HUES64 (cell line): Measurements from ENCODE around the gene OR8A1. TPM values are rescaled to one million over a fixed set of nuclear protein-coding genes. Genes with fewer than 3 reads are reported as not detected.

Source experiments
- H3K27ac ChIP-seq: 2 replicates; pipeline ENCODE4 v1.7.0; 2013; ENCODE audit warnings: low read depth, low read length, inconsistent platforms
- H3K27me3 ChIP-seq: 2 replicates; pipeline ENCODE4 v1.6.1; 2013; ENCODE audit warnings: mild to moderate bottlenecking, low read length; ENCODE audit not compliant: insufficient read depth
- H3K36me3 ChIP-seq: 2 replicates; pipeline ENCODE4 v1.6.1; 2013; ENCODE audit warnings: mild to moderate bottlenecking, low read length; ENCODE audit not compliant: insufficient read depth
- H3K4me1 ChIP-seq: 2 replicates; pipeline ENCODE4 v1.6.1; 2013; ENCODE audit warnings: mild to moderate bottlenecking, low read length, moderate library complexity; ENCODE audit not compliant: insufficient read depth
- H3K4me3 ChIP-seq: 2 replicates; pipeline ENCODE4 v1.5.1; 2013; ENCODE audit warnings: mild to moderate bottlenecking, low read length, moderate library complexity
- H3K9ac ChIP-seq: 2 replicates; pipeline ENCODE4 v1.6.1; 2013; ENCODE audit warnings: mild to moderate bottlenecking, low read depth, low read length
- H3K9me3 ChIP-seq: 2 replicates; pipeline ENCODE4 v1.6.1; 2013; ENCODE audit warnings: low read depth, low read length; ENCODE audit not compliant: insufficient read depth
- WGBS: fragments of 150-250, 120-280 bp; methylation state at CpG from one replicate; pipeline ENCODE4 v1.1.7; 2013; ENCODE audit warnings: missing lambda C conversion rate; 5-methylcytosine and 5-hydroxymethylcytosine counted together
- polyA plus RNA-seq, 2 experiments: library from polyadenylated mRNA; stranded (reverse); fragments of 50-300 nt; gene quantifications; one replicate each; pipeline ENCODE4 v1.2.3, GENCODE V29; 2013

Gene OR8A1
- polyA plus RNA-seq (2013, experiment 1 of 2) = not detected
- not detected for polyA plus RNA-seq (2013, experiment 2 of 2)

DNA sequence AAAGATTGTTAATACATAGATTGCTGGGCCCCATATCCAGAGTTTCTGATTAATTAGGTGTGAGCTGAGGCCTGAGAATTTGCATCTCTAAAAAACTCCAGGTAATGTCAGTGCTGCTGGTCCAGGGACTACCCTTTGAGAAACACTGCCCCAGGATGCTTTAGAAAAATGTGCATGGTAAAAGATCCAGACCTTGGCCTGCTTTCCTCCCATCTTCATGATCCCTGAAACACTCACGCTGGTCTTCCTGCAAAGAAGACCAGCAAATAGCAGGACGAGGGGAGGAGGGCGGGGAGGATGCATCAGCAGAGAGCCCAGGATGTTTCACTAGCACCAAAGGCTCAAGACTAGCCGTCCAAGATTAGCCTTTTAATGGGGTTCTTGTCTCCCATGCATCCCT, at the start of gene OR8A1:
OR8A1 (plus strand) TSS at position 301 of the 400 bp plus-strand sequence. CDS start 123 bp downstream, outside the sequence.
- Histone ChIP-seq H3K4me1 (peaks cover 5% of the 10 kb centered on the region; the same call in 1 of the 2 replicates), H3K4me3 (no peak within 1 kb of the TSS), H3K27me3 (no peaks in the 10 kb centered on the region)

DNA sequence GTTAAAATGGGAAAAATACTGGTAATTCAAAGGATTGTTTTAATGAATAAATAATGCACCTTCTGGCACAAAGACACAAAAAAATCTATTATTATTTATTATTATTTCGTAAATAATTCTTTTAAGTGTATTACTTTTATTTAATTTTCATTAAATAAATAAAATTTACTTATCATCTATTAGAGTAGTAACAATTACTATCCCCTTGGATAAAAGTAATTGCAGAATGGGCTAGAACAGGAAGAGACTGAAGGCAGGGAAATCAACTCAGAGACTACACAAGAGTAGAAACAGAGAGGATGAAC, 49.3 kb upstream of the OR8A1 start:
- Histone ChIP-seq H3K27me3 (no peaks in the 10 kb centered on the region), H3K36me3 (no peaks in the 10 kb centered on the region), H3K4me1 (no peaks in the 10 kb centered on the region), H3K9me3 (no peaks in the 10 kb centered on the region), H3K4me3 (no peak overlapping the region), H3K9ac (no peak overlapping the region), H3K27ac (no peak overlapping the region)
- WGBS = no CpG with 5 or more reads among the region's 1 CpG

More for the DNA sequence above, at the start of gene OR8A1:
- H3K9me3 ChIP-seq = no peaks in the 10 kb centered on the region
- no peaks in the 10 kb centered on the region for H3K36me3 ChIP-seq
- H3K9ac ChIP-seq = no peak within 1 kb of the TSS
- WGBS = 53% methylated on average over 4 of the region's 4 CpGs
- no peak within 1 kb of the TSS for H3K27ac ChIP-seq

DNA sequence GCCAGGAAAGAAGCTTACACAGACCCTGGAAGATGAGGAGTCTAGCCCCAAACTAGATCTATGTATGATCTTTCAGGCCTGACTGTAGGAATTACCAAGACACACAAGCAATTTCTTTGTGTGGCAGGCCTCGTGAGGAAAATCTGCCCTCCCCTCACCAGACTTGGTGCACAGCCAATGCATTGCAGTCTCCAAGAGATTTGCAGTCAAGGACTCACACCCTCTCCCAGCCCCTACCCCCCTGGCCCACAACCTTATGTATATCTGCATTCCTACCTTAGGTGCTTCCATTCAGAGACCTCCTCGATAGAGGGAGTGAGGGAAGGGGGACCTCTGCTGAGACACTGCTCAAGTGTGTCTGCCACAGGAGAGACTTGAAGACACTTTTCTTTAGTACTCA, 36.2 kb upstream of the OR8A1 start:
- no peak overlapping the region for H3K9ac ChIP-seq
- WGBS = 80% methylated on average over 2 of the region's 2 CpGs

DNA sequence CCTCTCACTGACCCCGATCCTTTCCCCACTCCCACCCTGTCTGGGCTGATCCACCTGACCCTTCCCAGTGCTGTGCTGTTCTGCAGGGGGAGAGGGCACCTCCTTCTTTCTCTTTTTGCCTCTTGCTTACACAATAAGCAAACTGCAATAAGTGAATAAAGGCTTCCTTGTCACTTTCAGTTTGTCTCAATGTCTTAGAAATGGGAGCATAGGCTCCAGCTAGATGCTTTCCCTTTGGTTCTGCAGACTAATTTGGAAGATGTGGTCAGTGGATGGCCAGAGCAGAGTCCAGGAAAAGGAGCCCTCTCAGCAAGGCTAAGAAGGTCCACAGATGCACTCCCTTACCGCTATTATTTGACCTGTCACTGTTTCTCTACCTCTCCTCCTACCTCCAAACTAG, 35.7 kb upstream of the OR8A1 start:
- Histone ChIP-seq H3K36me3 (no peaks in the 10 kb centered on the region), H3K4me1 (peaks cover 5% of the 10 kb centered on the region; the same call in 1 of the 2 replicates), H3K4me3 (no peak overlapping the region), H3K27me3 (no peaks in the 10 kb centered on the region), H3K27ac (no peak overlapping the region), H3K9ac (no peak overlapping the region), H3K9me3 (no peaks in the 10 kb centered on the region)
- WGBS = 87% methylated on average over 2 of the region's 2 CpGs

More for the DNA sequence above, 36.2 kb upstream of the OR8A1 start:
- no peak overlapping the region for H3K4me3 ChIP-seq
- no peak overlapping the region for H3K27ac ChIP-seq
- peaks cover 2% of the 10 kb centered on the region; the same call in 1 of the 2 replicates for H3K9me3 ChIP-seq
- H3K4me1 ChIP-seq = peaks cover 5% of the 10 kb centered on the region; the same call in 1 of the 2 replicates
- no peaks in the 10 kb centered on the region for H3K36me3 ChIP-seq
- no peaks in the 10 kb centered on the region for H3K27me3 ChIP-seq

DNA sequence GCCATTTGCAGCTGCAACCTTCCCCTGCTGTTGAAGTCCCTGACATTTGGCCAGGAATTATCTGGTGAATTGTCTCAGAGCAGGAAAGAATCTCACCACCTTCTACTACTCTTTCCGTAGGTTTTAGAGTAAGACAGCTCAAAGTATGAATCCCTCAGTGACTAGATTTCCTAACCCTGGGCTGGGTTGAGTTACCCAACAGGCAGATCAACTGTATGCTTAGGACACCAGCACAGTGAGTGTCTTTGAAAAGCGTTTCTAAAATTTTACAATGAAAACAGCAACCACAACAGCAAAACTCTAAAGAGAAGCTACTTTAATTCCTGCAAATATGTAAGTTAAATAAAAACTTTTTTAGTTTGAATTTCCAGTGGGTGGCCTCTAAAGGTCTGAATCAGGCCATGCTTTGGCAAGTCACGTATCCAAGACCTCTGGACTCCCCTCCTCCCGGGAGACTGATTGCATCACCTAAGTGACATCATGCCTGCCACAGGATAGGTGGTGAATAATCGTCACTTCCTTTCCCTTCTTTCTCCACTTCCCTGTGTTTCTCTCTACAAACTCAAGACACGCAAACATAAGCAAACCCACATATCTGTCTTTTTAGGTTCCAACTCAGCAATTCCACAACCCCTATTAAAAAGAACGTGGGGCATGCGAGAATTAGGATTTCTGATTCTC, 34.1 kb upstream of the OR8A1 start:
- H3K9ac ChIP-seq = no peak overlapping the region
- no peak overlapping the region for H3K27ac ChIP-seq
- no peaks in the 10 kb centered on the region for H3K36me3 ChIP-seq
- no peaks in the 10 kb centered on the region for H3K27me3 ChIP-seq
- H3K4me1 ChIP-seq = peaks cover 5% of the 10 kb centered on the region; the same call in 1 of the 2 replicates
- H3K4me3 ChIP-seq = no peak overlapping the region
- no peaks in the 10 kb centered on the region for H3K9me3 ChIP-seq
- WGBS = 95% methylated on average over 8 of the region's 8 CpGs

DNA sequence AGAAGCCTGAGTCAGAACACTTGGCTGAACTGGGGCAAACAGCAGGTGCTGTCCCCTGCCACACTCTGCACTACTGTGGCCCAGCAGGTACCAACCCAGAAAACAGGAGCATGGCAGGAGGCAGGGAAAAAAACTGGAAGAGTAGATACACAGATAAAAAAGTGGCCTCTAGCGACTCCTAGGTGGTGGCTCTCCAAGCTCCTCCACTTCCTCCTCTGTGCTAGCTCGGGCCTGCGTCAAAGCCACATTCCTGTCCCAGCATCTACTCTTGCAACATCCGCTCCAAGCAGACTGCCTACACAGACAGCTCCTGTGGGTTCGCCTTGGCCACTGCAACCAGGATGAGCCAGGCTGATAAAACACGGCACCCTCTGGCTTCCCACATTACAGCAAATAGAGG, 33.3 kb upstream of the OR8A1 start:
- H3K36me3 ChIP-seq = no peaks in the 10 kb centered on the region
- no peaks in the 10 kb centered on the region for H3K9me3 ChIP-seq
- WGBS = 56% methylated on average over 6 of the region's 6 CpGs
- peaks cover 5% of the 10 kb centered on the region; the same call in 1 of the 2 replicates for H3K4me1 ChIP-seq
- no peaks in the 10 kb centered on the region for H3K27me3 ChIP-seq
- H3K9ac ChIP-seq = no peak overlapping the region
- no peak overlapping the region for H3K4me3 ChIP-seq
- H3K27ac ChIP-seq = no peak overlapping the region

DNA sequence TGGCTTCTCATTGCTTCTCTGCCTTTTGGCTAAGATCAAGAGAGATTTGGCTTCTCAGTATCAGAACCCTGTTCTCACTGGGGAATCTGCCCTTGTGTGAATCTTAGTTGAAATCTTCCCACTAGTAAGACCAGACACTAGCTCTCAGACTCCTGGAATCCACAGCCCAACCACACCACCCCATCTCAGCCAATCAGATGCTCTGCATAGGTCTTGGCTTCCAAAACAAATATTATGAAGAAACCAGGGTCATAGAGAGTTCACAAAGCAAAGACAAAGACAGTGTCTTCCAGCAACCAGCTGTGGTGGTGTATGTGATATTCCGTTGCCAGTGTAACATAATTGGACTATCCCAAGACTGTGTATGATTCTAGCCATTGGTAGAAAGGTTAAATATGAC, 31.8 kb upstream of the OR8A1 start:
- no peaks in the 10 kb centered on the region for H3K36me3 ChIP-seq
- H3K27me3 ChIP-seq = no peaks in the 10 kb centered on the region
- H3K4me1 ChIP-seq = peaks cover 5% of the 10 kb centered on the region; the same call in 1 of the 2 replicates
- no peak overlapping the region for H3K27ac ChIP-seq
- no peak overlapping the region for H3K9ac ChIP-seq
- H3K4me3 ChIP-seq = no peak overlapping the region
- 92% methylated on average over 1 of the region's 1 CpG for WGBS
- H3K9me3 ChIP-seq = no peaks in the 10 kb centered on the region

DNA sequence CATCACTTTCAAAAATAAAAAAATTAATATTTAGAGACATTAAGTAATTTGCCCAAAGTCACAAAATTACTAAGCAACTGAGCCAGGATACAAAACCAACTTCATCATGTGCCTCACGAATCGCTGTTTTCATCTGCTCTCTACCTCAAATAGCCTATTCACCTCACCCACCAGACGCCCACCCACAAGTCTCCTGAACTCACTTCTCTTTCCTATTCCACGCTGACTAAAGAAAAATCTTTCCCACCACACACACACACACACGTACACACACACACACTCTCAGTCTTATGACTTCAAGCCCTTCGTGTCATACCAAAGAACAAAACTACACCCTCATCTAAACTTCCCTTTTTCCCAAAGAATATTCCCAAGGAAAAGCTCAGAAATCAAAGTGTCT, 28.6 kb upstream of the OR8A1 start:
- Histone ChIP-seq H3K36me3 (no peaks in the 10 kb centered on the region), H3K27me3 (no peaks in the 10 kb centered on the region), H3K9ac (no peak overlapping the region), H3K4me3 (no peak overlapping the region), H3K9me3 (no peaks in the 10 kb centered on the region), H3K27ac (no peak overlapping the region), H3K4me1 (peaks cover 3% of the 10 kb centered on the region; the same call in 1 of the 2 replicates)
- 89% methylated on average over 6 of the region's 6 CpGs for WGBS

DNA sequence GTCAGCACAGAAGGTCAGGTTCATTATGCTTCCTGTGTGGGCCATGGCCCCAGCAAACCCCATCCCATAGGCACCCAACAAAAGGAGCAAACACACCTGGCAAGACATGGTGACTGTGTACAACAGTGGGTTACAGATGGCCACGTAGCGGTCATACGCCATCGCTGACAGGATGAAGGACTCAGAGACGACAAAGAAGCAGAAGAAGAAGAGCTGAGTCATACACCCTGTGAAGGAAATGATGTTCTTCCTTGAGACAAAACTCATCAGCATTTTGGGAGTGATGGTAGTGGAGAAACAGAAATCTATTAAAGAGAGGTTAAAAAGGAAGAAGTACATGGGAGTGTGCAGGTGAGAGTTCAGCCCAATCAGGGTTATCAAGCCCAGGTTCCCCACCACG, 26.7 kb upstream of the OR8A1 start:
- WGBS = 96% methylated on average over 6 of the region's 6 CpGs
- no peaks in the 10 kb centered on the region for H3K4me1 ChIP-seq
- no peaks in the 10 kb centered on the region for H3K9me3 ChIP-seq
- H3K36me3 ChIP-seq = no peaks in the 10 kb centered on the region
- no peaks in the 10 kb centered on the region for H3K27me3 ChIP-seq
- H3K27ac ChIP-seq = no peak overlapping the region
- H3K4me3 ChIP-seq = no peak overlapping the region
- H3K9ac ChIP-seq = no peak overlapping the region

DNA sequence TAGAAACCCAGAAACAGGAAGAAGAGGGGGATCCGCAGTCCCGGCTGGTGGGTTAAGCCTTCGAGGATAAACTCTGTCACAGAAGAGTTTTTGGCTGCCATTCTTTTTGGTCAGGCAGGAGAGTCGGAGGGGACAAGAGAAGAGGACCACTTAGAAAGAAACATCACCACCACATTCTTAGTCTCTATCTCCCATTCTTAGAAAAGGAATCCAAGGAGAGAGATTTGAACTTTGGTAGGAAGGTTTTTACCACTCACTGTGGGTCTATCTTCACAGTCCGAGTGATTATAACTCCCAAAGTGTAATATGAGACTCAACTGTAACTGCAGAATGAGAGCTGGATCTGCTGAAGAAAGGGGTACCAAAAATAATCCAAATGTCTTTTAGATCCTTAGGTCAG, 26.2 kb upstream of the OR8A1 start, which contains the start of gene OR8B12:
OR8B12 (minus strand) TSS at position 101 of the 400 bp plus-strand sequence; CDS start at position 101, 0 bp downstream.
- 91% methylated on average over 5 of the region's 5 CpGs for WGBS
- no peaks in the 10 kb centered on the region for H3K9me3 ChIP-seq

DNA sequence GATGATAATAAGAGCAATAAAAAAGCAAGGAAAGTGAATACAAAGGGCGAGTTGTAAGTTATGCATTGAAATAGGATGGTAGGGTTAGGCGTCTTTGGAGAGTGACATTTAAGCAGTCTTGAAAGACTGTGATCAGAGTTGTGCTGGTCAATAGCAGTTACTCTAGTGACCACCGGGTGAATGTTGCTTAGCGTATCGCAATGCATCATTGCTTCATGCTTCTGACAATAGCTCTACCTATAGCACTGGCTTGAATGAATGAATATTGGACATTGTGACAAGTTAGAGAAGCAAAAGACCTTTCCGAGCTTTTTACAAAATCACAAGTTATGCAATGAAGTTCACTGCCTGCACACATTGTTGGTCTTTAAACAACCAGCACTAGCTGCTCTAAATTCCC, 18.6 kb upstream of the OR8A1 start:
- no peaks in the 10 kb centered on the region for H3K4me1 ChIP-seq
- no peak overlapping the region for H3K9ac ChIP-seq
- 77% methylated on average over 6 of the region's 6 CpGs for WGBS
- H3K9me3 ChIP-seq = no peaks in the 10 kb centered on the region
- H3K4me3 ChIP-seq = no peak overlapping the region
- H3K27ac ChIP-seq = no peak overlapping the region
- H3K36me3 ChIP-seq = no peaks in the 10 kb centered on the region
- H3K27me3 ChIP-seq = no peaks in the 10 kb centered on the region

More for the DNA sequence above, 26.2 kb upstream of the OR8A1 start, which contains the start of gene OR8B12:
- H3K9ac ChIP-seq = no peak within 1 kb of the TSS
- H3K36me3 ChIP-seq = no peaks in the 10 kb centered on the region
- no peak within 1 kb of the TSS for H3K4me3 ChIP-seq
- no peaks in the 10 kb centered on the region for H3K27me3 ChIP-seq
- no peak within 1 kb of the TSS for H3K27ac ChIP-seq
- H3K4me1 ChIP-seq = no peaks in the 10 kb centered on the region
